IPS-15b (cell line): ENCODE data around the gene COG1.
A peak's percentile ranks its signal among the peaks of the same experiment; 100 is the strongest.

Experiments
- H3K27me3 ChIP-seq: one replicate; pipeline ENCODE4 v1.6.1; 2013; ENCODE audit warnings: low read length; ENCODE audit not compliant: control insufficient read depth, insufficient read depth
- H3K36me3 ChIP-seq: one replicate; pipeline ENCODE4 v1.6.1; 2013; ENCODE audit warnings: low read length; ENCODE audit not compliant: control insufficient read depth, insufficient read depth
- H3K4me1 ChIP-seq: one replicate; pipeline ENCODE4 v1.6.1; 2013; ENCODE audit warnings: mild to moderate bottlenecking, low read length; ENCODE audit not compliant: control insufficient read depth, insufficient read depth
- H3K4me3 ChIP-seq: one replicate; pipeline ENCODE4 v1.5.1; 2013; ENCODE audit warnings: low read depth, low read length
- H3K9ac ChIP-seq: one replicate; pipeline ENCODE4 v1.6.1; 2013; ENCODE audit warnings: low read depth, mild to moderate bottlenecking, low read length
- H3K9me3 ChIP-seq: one replicate; pipeline ENCODE4 v1.6.1; 2013; ENCODE audit warnings: mild to moderate bottlenecking, low read length; ENCODE audit not compliant: control insufficient read depth, insufficient read depth

The COG1 gene

DNA sequence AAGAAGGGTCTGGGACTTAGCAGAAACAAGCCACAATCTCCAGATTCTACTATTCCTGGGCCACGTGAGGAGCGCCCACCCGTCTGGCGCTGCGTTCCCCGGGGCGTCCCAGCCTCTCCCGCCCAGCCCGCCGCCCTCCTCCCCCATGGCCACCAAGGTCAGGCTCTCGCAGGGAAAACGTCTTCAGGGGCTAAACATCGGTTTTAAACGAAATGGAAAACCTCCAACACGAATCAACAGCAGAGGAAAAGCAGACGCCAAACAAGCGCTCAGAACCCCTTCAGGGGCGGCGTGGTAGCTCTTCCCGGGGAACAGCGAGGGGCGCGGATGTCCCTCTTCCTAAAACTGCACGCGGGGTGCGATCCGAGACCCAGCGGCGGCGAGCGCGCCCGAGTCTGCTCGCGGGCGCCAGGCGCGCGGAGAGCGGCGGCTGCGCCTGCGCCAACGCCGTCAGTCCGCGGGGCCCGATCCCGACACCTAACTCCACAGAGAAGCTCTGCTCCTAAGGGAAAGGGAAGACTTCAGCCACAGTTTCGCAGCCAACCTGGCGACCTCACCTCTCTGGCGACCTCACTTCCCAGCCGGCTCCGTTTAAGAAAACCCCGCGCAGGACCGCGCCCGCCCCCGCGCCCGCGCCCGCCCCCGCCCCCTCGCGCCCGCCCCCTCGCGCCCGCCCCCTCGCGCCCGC is 505 bp upstream of the COG1 start:
- Histone ChIP-seq H3K4me1 (no peaks in the 10 kb centered on the region), H3K36me3 (peaks cover 11% of the 10 kb centered on the region), H3K9me3 (no peaks in the 10 kb centered on the region), H3K27me3 (no peaks in the 10 kb centered on the region), H3K9ac (peak overlapping the region; percentile 88), H3K4me3 (peak overlapping the region; percentile 88)

DNA sequence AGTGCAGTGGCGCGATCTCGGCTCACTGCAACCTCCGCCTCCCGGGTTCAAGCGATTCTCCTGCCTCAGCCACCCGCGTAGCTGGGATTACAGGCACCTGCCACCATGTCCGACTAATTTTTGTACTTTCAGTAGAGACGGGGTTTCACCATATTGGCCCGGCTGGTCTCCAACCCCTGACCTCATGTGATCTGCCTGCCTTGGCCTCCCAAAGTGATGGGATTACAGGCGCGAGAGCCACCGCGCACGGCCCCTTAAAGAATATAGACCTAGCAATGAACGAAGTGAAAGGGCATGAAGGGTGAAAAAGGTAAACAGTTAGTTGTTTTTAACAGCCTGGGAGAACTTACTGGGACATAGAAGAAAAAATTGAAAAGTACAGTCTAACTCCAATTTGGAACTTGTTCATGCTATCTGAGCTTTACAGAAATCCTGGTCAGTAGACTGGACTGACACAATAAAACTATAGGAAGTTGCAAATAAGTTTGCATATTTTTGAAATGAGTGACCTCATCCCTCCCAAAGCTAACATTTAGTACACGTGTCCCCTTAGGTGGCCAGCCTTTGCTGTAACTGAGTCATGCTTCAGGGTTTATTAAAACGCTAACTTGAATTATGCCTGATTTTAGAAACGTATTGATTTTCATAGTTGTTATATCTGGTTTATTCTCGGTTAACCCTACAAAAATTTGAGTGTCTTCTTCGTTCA is 1.8 kb downstream of the COG1 start:
- peaks cover 29% of the 10 kb centered on the region for H3K36me3 ChIP-seq
- H3K4me1 ChIP-seq, result no peaks in the 10 kb centered on the region
- no peaks in the 10 kb centered on the region for H3K27me3 ChIP-seq
- no peak overlapping the region for H3K9ac ChIP-seq
- H3K4me3 ChIP-seq, result no peak overlapping the region
- H3K9me3 ChIP-seq, result no peaks in the 10 kb centered on the region

DNA sequence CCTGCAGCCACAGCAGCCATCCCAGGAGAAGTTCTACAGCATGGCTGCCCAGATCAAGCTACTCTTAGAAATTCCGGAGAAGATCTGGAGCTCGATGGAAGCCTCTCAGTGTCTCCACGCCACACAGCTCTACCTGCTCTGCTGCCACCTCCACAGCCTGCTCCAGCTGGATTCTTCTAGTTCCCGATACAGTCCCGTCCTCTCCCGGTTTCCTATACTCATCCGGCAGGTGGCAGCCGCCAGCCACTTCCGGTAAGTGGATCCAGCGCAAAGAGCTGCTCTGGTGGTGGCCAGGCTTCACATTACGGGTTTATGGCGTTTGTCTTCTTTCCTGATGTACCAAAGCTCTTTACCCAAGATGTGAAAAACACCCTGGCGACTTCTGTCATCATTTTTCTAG is 3.6 kb downstream of the COG1 start:
- Histone ChIP-seq H3K4me3 (no peak overlapping the region), H3K4me1 (no peaks in the 10 kb centered on the region), H3K9me3 (no peaks in the 10 kb centered on the region), H3K27me3 (no peaks in the 10 kb centered on the region), H3K36me3 (peaks cover 46% of the 10 kb centered on the region), H3K9ac (no peak overlapping the region)

DNA sequence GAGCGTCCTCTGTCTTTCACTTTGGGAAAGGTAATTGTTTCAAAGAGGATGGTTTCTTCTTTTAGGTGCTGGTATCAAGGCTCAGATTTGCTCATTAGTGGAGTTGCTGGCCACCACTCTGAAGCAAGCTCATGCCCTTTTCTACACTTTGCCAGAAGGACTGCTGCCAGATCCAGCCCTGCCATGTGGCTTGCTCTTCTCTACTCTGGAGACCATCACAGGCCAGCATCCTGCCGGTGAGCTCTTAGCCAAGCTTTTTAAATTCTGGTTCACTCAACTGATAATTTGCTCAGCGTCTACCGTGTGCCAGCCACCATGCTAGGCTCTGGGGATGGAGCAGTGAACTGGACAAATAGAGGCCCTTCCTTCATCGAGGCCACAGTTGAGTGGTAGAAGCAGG is 4.3 kb downstream of the COG1 start:
- Histone ChIP-seq H3K27me3 (no peaks in the 10 kb centered on the region), H3K9ac (no peak overlapping the region), H3K4me3 (no peak overlapping the region), H3K4me1 (no peaks in the 10 kb centered on the region), H3K36me3 (peaks cover 50% of the 10 kb centered on the region), H3K9me3 (no peaks in the 10 kb centered on the region)

DNA sequence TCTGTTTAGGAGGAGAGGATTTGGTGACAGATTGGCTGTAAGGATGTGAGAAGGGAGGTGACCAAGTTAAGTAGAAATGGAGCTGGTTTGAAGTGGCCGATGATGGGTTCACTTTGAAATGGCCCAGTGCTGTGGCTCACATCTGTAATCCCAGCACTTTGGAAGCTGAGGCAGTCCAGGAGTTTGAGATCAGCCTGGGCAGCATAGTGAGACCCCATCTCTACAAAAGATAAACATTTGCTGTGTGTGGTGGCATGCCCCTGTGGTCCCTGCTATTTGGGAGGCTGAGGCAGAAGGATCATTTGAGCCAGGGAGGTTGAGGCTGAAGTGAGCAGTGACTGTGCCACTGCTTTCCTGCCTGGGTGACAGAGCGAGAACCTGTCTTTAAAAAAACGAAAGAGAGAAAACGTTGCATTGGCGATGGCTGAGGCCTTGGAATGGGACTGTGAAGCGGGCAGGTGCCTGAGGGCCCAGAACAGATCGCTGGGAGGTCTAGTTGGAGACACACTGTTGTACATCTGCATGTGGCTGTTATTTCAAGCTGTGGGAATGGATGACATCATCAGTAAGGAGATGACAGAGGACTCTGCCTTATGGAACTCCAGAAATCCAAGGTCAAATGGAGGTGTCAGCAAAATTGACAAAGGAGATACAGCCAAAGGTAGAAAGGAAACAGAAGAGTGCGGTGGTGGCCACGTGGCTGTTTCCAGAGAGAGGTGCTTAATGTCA is 5.5 kb downstream of the COG1 start:
- Histone ChIP-seq H3K4me1 (no peaks in the 10 kb centered on the region), H3K9me3 (no peaks in the 10 kb centered on the region), H3K27me3 (no peaks in the 10 kb centered on the region), H3K4me3 (no peak overlapping the region), H3K9ac (no peak overlapping the region), H3K36me3 (peaks cover 49% of the 10 kb centered on the region)

DNA sequence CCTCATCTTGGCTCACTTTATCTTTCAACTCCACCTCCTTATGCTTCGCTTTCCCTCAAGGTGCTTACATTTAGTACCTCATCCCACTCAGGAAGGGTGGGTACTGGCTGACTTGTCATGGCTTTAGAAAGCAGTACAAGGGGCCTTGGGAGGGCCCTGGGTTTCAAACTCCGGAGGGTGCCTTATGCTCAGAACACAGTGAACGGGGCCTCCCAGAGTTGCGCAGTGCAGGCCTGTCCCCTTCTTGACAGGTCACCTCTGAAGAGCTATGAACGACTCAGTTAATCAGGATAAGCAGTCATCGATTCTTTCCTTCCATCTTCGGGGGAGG is 6.0 kb downstream of the COG1 start:
- no peaks in the 10 kb centered on the region for H3K9me3 ChIP-seq
- H3K9ac ChIP-seq, result no peak overlapping the region
- no peaks in the 10 kb centered on the region for H3K27me3 ChIP-seq
- no peaks in the 10 kb centered on the region for H3K4me1 ChIP-seq
- H3K4me3 ChIP-seq, result no peak overlapping the region
- H3K36me3 ChIP-seq, result peaks cover 54% of the 10 kb centered on the region

DNA sequence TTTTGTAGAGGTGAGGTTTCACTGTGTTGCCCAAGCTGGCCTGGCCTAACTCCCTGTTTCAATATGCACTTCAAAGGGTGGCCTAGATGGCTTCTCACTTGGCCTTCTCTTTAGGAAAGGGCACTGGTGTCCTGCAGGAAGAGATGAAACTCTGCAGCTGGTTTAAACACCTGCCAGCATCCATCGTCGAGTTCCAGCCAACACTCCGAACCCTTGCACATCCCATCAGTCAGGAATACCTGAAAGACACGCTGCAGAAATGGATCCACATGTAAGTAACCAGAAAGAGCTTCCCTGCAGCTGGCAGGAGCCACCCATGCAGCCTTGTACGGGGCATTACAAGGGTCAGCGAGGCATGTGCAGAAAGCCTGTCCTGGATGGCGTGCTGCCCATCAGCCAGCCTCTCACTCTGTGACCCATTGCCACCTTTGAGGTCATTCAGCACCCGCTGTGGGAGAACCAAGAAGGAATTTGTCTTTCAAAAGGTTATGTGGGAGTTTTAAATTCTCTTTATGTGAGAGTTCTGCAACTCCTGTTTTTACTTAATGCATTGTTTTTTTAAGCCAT is 7.0 kb downstream of the COG1 start:
- Histone ChIP-seq H3K9me3 (no peaks in the 10 kb centered on the region), H3K27me3 (no peaks in the 10 kb centered on the region), H3K4me3 (no peak overlapping the region), H3K9ac (no peak overlapping the region), H3K4me1 (no peaks in the 10 kb centered on the region), H3K36me3 (peaks cover 61% of the 10 kb centered on the region)

DNA sequence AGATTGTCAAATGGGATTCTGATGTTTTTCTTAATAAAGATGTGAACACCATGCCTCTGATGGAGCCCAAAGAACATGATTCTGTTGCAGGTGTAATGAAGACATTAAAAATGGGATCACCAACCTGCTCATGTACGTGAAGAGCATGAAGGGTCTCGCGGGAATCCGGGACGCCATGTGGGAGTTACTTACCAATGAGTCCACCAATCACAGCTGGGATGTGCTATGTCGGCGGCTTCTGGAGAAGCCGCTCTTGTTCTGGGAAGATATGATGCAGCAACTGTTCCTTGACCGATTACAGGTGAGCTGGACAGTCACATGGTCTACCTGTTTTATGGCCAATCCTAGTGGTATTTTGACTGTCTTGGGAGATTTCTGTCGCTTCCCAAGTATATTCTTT is 7.6 kb downstream of the COG1 start:
- Histone ChIP-seq H3K4me1 (no peaks in the 10 kb centered on the region), H3K9ac (no peak overlapping the region), H3K36me3 (peaks cover 65% of the 10 kb centered on the region), H3K4me3 (no peak overlapping the region), H3K27me3 (no peaks in the 10 kb centered on the region), H3K9me3 (no peaks in the 10 kb centered on the region)

DNA sequence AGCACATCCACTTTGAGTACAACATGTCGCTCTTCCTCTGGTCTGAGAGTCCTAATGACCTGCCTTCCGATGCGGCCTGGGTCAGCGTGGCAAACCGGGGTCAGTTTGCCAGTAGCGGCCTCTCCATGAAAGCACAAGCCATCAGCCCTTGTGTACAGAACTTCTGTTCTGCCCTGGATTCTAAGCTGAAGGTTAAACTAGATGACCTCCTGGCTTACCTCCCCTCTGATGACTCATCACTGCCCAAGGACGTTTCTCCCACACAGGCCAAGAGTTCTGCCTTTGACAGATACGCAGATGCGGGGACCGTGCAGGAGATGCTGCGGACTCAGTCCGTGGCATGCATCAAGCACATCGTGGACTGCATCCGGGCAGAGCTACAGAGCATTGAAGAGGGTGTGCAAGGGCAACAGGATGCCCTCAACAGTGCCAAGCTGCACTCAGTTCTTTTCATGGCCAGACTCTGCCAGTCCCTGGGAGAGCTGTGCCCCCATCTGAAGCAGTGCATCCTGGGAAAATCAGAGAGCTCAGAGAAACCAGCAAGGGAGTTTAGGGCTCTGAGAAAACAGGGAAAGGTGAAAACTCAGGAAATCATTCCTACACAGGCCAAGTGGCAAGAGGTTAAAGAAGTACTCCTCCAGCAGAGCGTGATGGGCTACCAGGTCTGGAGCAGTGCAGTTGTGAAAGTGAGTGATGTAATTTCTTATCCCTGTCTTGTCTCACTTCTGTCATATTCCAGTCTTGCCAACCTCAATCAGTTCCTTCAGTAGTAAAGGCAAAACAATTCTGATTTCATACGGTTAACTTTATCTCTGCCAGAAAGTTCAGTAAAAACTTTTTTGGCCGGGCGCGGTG is 8.6 kb downstream of the COG1 start:
- Histone ChIP-seq H3K9me3 (no peaks in the 10 kb centered on the region), H3K4me3 (no peak overlapping the region), H3K4me1 (no peaks in the 10 kb centered on the region), H3K36me3 (peaks cover 72% of the 10 kb centered on the region), H3K9ac (no peak overlapping the region), H3K27me3 (no peaks in the 10 kb centered on the region)

DNA sequence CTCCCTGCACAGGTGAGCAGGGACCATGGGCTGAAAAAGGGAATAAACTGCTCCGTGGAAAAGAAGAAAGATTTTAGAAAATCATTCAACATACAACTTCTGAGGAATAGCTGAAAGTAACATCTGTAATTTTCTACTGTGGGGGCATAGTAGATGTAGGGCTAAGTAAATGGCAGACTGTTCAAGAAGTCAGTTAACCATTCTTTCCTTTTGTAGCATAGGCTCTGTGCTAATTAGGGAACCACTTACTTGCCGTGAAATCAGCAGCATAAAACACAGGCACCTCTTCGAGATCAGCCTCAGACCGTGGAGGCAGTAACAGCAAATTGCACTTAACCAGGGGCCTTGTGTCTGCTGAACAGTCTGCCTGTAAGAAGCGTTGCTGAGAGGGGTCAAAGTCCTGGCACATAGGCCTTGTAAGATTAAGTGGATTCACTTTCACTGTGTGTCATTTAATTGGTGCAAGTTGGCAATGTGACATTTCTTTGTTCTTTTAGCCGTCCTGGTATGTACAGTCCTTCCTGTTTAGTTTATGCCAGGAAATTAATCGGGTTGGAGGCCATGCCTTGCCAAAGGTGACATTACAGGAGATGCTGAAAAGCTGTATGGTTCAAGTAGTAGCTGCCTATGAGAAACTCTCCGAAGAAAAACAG is 10.4 kb downstream of the COG1 start:
- H3K36me3 ChIP-seq, result peaks cover 69% of the 10 kb centered on the region
- H3K9me3 ChIP-seq, result no peaks in the 10 kb centered on the region
- no peaks in the 10 kb centered on the region for H3K27me3 ChIP-seq
- no peak overlapping the region for H3K4me3 ChIP-seq
- H3K9ac ChIP-seq, result no peak overlapping the region
- H3K4me1 ChIP-seq, result no peaks in the 10 kb centered on the region
